KMS-11 (cell line): ENCODE data around the gene DNAJB11.

Source experiments
- H2AFZ ChIP-seq: fragments of 200-600 bp; sonication (generic); 2 replicates; pipeline ENCODE4 v1.6.1; 2016; ENCODE audit warnings: antibody characterized with exemption, mixed run types, low read depth
- H3K27ac ChIP-seq: fragments of 200-600 bp; sonication (generic); 2 replicates; pipeline ENCODE4 v1.6.1; 2016; ENCODE audit warnings: mild to moderate bottlenecking, mixed run types
- H3K27me3 ChIP-seq: fragments of 200-600 bp; sonication (generic); 2 replicates; pipeline ENCODE4 v1.6.1; 2017; ENCODE audit warnings: mild to moderate bottlenecking, low read depth, mixed run types, moderate library complexity; ENCODE audit not compliant: insufficient read depth
- H3K36me3 ChIP-seq: fragments of 200-600 bp; sonication (generic); 2 replicates; pipeline ENCODE4 v1.6.1; 2017; ENCODE audit warnings: mild to moderate bottlenecking, mixed run types; ENCODE audit not compliant: insufficient read depth
- H3K4me1 ChIP-seq: fragments of 200-600 bp; sonication (generic); 2 replicates; pipeline ENCODE4 v1.6.1; 2016; ENCODE audit warnings: mild to moderate bottlenecking, low read depth, mixed run types; ENCODE audit not compliant: poor library complexity, severe bottlenecking
- H3K4me2 ChIP-seq: fragments of 200-600 bp; sonication (generic); 2 replicates; pipeline ENCODE4 v1.7.0; 2016; ENCODE audit warnings: mild to moderate bottlenecking, mixed run types
- H3K4me3 ChIP-seq: fragments of 200-600 bp; sonication (generic); IDR thresholded peaks from 2 replicates; pipeline ENCODE4 v1.6.1; 2017; ENCODE audit warnings: low read depth, low read length, mixed read lengths; ENCODE audit not compliant: insufficient read depth
- H3K79me2 ChIP-seq: fragments of 200-600 bp; sonication (generic); 2 replicates; pipeline ENCODE4 v1.6.1; 2016; ENCODE audit warnings: low read depth, mixed run types; ENCODE audit not compliant: insufficient read depth
- H3K9ac ChIP-seq: fragments of 200-600 bp; sonication (generic); 2 replicates; pipeline ENCODE4 v1.6.1; 2016; ENCODE audit warnings: mild to moderate bottlenecking, mixed run types
- H4K20me1 ChIP-seq: fragments of 200-600 bp; sonication (generic); 2 replicates; pipeline ENCODE4 v1.6.1; 2016; ENCODE audit warnings: mild to moderate bottlenecking, mixed run types; ENCODE audit not compliant: insufficient read depth
- CTCF ChIP-seq: fragments of 200-600 bp; sonication (generic); conservative IDR thresholded peaks from 2 replicates; pipeline ENCODE4 v1.6.1; 2017; ENCODE audit warnings: low read depth, mild to moderate bottlenecking, antibody characterized with exemption, low read length, moderate library complexity, mixed read lengths

Gene DNAJB11

GRCh38 chr3:186538779-186539178 is 31.7 kb upstream of the DNAJB11 start:
- no peak overlapping the region for H3K4me2 ChIP-seq
- H3K4me1 ChIP-seq, result peaks cover 9% of the 10 kb centered on the region
- no peaks in the 10 kb centered on the region for H3K27me3 ChIP-seq
- no peak for TF ChIP-seq CTCF
- no peak overlapping the region for H2AFZ ChIP-seq
- H3K36me3 ChIP-seq, result no peaks in the 10 kb centered on the region
- no peak overlapping the region for H3K27ac ChIP-seq
- no peaks in the 10 kb centered on the region for H3K79me2 ChIP-seq
- H4K20me1 ChIP-seq, result no peaks in the 10 kb centered on the region
- H3K4me3 ChIP-seq, result no peak overlapping the region
- no peak overlapping the region for H3K9ac ChIP-seq

- Histone ChIP-seq H3K27ac (no peak overlapping the region), H3K9ac (no peak overlapping the region), H4K20me1 (no peaks in the 10 kb centered on the region), H3K36me3 (no peaks in the 10 kb centered on the region), H3K79me2 (no peaks in the 10 kb centered on the region), H2AFZ (no peak overlapping the region), H3K4me3 (no peak overlapping the region), H3K4me2 (peak overlapping the region; percentile 14; the same call in 1 of the 2 replicates), H3K4me1 (peaks cover 9% of the 10 kb centered on the region), H3K27me3 (no peaks in the 10 kb centered on the region)
- TF ChIP-seq CTCF, result peak; percentile 96
Measured at GRCh38 chr3:186540221-186540834, 30.2 kb upstream of the DNAJB11 start.

- Histone ChIP-seq H3K27ac (no peak overlapping the region), H3K9ac (no peak overlapping the region), H4K20me1 (no peaks in the 10 kb centered on the region), H3K4me2 (no peak overlapping the region), H2AFZ (no peak overlapping the region), H3K79me2 (no peaks in the 10 kb centered on the region), H3K27me3 (no peaks in the 10 kb centered on the region), H3K36me3 (no peaks in the 10 kb centered on the region), H3K4me3 (no peak overlapping the region), H3K4me1 (peaks cover 9% of the 10 kb centered on the region)
- TF ChIP-seq CTCF, result peak; percentile 15; the same call in 1 of the 2 replicates
Measured at GRCh38 chr3:186540835-186541226, 29.7 kb upstream of the DNAJB11 start.

GRCh38 chr3:186544281-186544680 is 26.2 kb upstream of the DNAJB11 start, which contains the start of gene CRYGS:
CRYGS (minus strand) TSS chr3:186544380; CDS start chr3:186544326, 54 bp downstream.
- Histone ChIP-seq H3K4me3 (no peak within 1 kb of the TSS), H3K36me3 (no peaks in the 10 kb centered on the region), H3K4me2 (no peak within 1 kb of the TSS), H3K27ac (no peak within 1 kb of the TSS), H3K79me2 (no peaks in the 10 kb centered on the region), H3K4me1 (peaks cover 9% of the 10 kb centered on the region), H3K27me3 (no peaks in the 10 kb centered on the region), H2AFZ (no peak within 1 kb of the TSS), H3K9ac (no peak within 1 kb of the TSS), H4K20me1 (no peaks in the 10 kb centered on the region)
- TF ChIP-seq CTCF, result no peak
